Measurements from ENCODE around the gene NCOA1. TPM values are rescaled to one million over a fixed set of nuclear protein-coding genes. Genes with fewer than 3 reads are reported as not detected.

The NCOA1 gene
- total RNA-seq, 4 donors from 2014 or later: 29.9 to 51.9 (median 40.1) TPM

GRCh38 chr2:24505534-24506275 is 14.7 kb downstream of the NCOA1 start:
- intact Hi-C loops (cut with DNase I): no loop called here
- H3K4me1 ChIP-seq: peaks cover 0 to 5% of the 10 kb centered on the region in 2 donors

DNA sequence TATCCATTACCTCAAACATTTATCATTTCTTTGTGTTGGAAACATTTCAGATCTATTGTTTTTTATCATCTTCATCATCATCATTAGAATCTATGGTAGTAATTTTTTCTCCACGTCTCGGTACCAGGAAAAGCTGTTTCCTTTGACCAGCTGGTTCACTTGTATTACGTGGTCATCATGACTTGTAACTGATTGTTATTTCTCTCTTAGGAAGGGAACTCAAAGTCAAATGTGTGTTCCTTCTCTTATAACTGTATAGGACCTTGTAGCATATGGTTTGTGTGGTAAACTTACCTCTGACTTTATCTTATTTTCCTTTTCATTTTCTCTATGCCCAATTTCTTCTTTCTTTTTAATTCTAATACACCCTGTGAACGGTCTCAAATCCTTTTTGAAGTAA is 16.5 kb downstream of the NCOA1 start:
- Histone ChIP-seq H3K27ac (no peak overlapping the region), H3K27me3 (no peaks in the 10 kb centered on the region), H3K4me3 (replicated peaks in 1 of 3) (no peak overlapping the region), H3K4me1 (peaks cover 10 to 13% of the 10 kb centered on the region in 2 donors), H3K9me3 (no peaks in the 10 kb centered on the region), H3K36me3 (no peaks in the 10 kb centered on the region)
- TF ChIP-seq POLR2A (IDR thresholded peaks at IDR 0.05) (no peak), CTCF (IDR thresholded peaks at IDR 0.05) (no peak)
- 82 to 86% methylated on average over 4 of the region's 4 CpGs for WGBS, 2 donors
- DNase-seq: no peak
- intact Hi-C loops (cut with DNase I): no loop called here

More at GRCh38 chr2:24505534-24506275, 14.7 kb downstream of the NCOA1 start:
- TF ChIP-seq POLR2A (IDR thresholded peaks at IDR 0.05) (no peak), CTCF (IDR thresholded peaks at IDR 0.05) (no peak)
- Histone ChIP-seq H3K36me3 (no peaks in the 10 kb centered on the region), H3K9me3 (no peaks in the 10 kb centered on the region), H3K4me3 (replicated peaks in 1 of 3) (no peak overlapping the region), H3K27ac (no peak overlapping the region), H3K27me3 (no peaks in the 10 kb centered on the region)
- WGBS, 2 donors: 98% methylated on average over 6 of the region's 6 CpGs
- DNase-seq: no peak

DNA sequence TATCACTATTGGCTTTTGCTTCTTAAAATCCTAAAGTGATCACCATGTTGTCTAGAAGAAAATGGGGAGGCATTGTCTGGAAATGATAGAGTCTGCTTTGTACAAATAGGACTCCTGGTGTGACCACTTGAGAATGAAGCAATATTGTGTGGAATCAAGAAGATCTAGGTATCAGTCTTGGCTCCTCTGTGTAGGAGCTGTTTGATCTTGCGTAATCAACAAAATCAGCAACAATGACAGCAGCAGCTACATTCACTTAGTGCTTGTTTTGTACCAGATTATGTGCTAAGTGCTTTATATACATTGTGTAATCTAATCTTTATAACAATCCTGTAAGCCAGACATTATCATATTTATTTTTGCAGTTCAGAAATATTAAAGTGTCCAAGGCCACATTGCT is 17.8 kb downstream of the NCOA1 start:
- TF ChIP-seq POLR2A (IDR thresholded peaks at IDR 0.05) (no peak), CTCF (IDR thresholded peaks at IDR 0.05) (no peak)
- intact Hi-C loops (cut with DNase I): no loop called here
- no peaks in the 10 kb centered on the region for H3K36me3 ChIP-seq
- H3K4me1 ChIP-seq: peaks cover 18 to 19% of the 10 kb centered on the region in 2 donors
- DNase-seq: no peak
- H3K27ac ChIP-seq: no peak overlapping the region
- no peaks in the 10 kb centered on the region for H3K27me3 ChIP-seq
- no peak overlapping the region for H3K4me3 ChIP-seq (replicated peaks in 1 of 3)
- no peaks in the 10 kb centered on the region for H3K9me3 ChIP-seq
- WGBS, 2 donors: 97% methylated on average over 1 of the region's 1 CpG

DNA sequence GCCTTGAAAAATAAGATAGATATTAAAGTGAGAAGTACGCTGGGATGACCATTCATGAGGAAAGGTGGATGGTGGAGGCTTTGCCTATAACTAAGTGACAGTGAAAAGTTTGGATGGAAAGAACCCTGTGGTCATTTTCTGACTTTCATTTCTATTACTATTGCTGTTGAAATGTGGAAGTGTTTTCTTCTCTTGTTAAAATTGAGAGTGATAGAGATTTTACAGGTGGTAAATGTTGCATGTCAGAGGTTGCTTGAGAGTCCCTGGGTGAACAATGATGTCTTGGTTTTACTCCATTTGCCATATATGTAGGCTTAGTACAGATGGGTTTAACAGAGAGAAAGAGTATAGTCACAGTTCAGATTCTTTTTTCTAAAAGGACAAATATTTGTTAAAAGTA is 18.4 kb downstream of the NCOA1 start:
- TF ChIP-seq CTCF (IDR thresholded peaks at IDR 0.05) (no peak), POLR2A (IDR thresholded peaks at IDR 0.05) (no peak)
- Histone ChIP-seq H3K9me3 (no peaks in the 10 kb centered on the region), H3K27ac (no peak overlapping the region), H3K27me3 (no peaks in the 10 kb centered on the region), H3K4me3 (replicated peaks in 1 of 3) (no peak overlapping the region), H3K36me3 (no peaks in the 10 kb centered on the region), H3K4me1 (peaks cover 18 to 19% of the 10 kb centered on the region in 2 donors)
- intact Hi-C loops (cut with DNase I): no loop called here
- DNase-seq: no peak
- 96% methylated on average over 1 of the region's 1 CpG for WGBS, 2 donors

GRCh38 chr2:24509840-24510239 is 18.8 kb downstream of the NCOA1 start:
- no peak for DNase-seq
- no peaks in the 10 kb centered on the region for H3K27me3 ChIP-seq
- no peaks in the 10 kb centered on the region for H3K36me3 ChIP-seq
- no peak overlapping the region for H3K4me3 ChIP-seq (replicated peaks in 1 of 3)
- no peak overlapping the region for H3K27ac ChIP-seq
- intact Hi-C loops (cut with DNase I): no loop called here
- TF ChIP-seq CTCF (IDR thresholded peaks at IDR 0.05): no peak
- TF ChIP-seq POLR2A (IDR thresholded peaks at IDR 0.05): no peak
- H3K9me3 ChIP-seq: no peaks in the 10 kb centered on the region
- 88 to 100% methylated on average over 3 of the region's 3 CpGs for WGBS, 2 donors
- peaks cover 18 to 19% of the 10 kb centered on the region in 2 donors for H3K4me1 ChIP-seq
